ENCODE data around the gene SCUBE3. TPM values are rescaled to one million over a fixed set of nuclear protein-coding genes. Genes with fewer than 3 reads are reported as not detected.
A peak's percentile ranks its signal among the peaks of the same experiment; 100 is the strongest.

Gene SCUBE3
- total RNA-seq, 2 experiments from 2014 or later = not detected

- no peaks in the 10 kb centered on the region for H3K9me3 Mint-ChIP-seq
- no peak overlapping the region for H3K4me3 Mint-ChIP-seq
- peaks cover 2% of the 10 kb centered on the region for H3K36me3 Mint-ChIP-seq (ENCODE audit: low read depth)
- CTCF ChIA-PET = interaction anchor here (0.6 to 5.7 kb wide), 48 partner anchors 9 to 1089 kb away, joined by 3 to 77 read pairs (median 4); partner anchors contain the start of genes ANKS1A, TCP11 and ZNF76
- no peak overlapping the region for H3K27ac Mint-ChIP-seq
- DNase-seq (peak; percentile 84), ATAC-seq (peak; percentile 95)
- POLR2A ChIA-PET = interaction anchor here (0.6 to 1.6 kb wide), 5 partner anchors 93 to 763 kb away, joined by 3 read pairs; partner anchors contain the start of gene TAF11
- intact Hi-C loops (cut with micrococcal nuclease) = loop anchor here (5.0 kb wide), 1 partner anchor 99 kb away; the partner anchor contains the start of gene TCP11
- TF ChIP-seq CTCF (IDR thresholded peaks at IDR 0.05) = peak; percentile 98
- no peaks in the 10 kb centered on the region for H3K4me1 Mint-ChIP-seq (ENCODE audit: low read depth)
- no peaks in the 10 kb centered on the region for H3K27me3 Mint-ChIP-seq
Observed at GRCh38 chr6:35240838-35241801, 27.4 kb downstream of the SCUBE3 start.

GRCh38 chr6:35242486-35242885 lies 28.7 kb downstream of the SCUBE3 start:
- ATAC-seq (no peak), DNase-seq (no peak)
- intact Hi-C loops (cut with micrococcal nuclease) = loop anchor here (5.0 kb wide), 1 partner anchor 100 kb away; the partner anchor contains the start of gene TCP11
- ChIA-PET CTCF (interaction anchor here (1.2 to 5.7 kb wide), 8 partner anchors 7 to 782 kb away, joined by 3 to 77 read pairs (median 48); partner anchors contain the start of gene ZNF76), POLR2A (no interaction called here)
- Mint-ChIP-seq H3K4me1 (ENCODE audit: low read depth) (no peaks in the 10 kb centered on the region), H3K27ac (no peak overlapping the region), H3K9me3 (no peaks in the 10 kb centered on the region), H3K36me3 (ENCODE audit: low read depth) (peaks cover 2% of the 10 kb centered on the region), H3K4me3 (no peak overlapping the region), H3K27me3 (no peaks in the 10 kb centered on the region)
- TF ChIP-seq CTCF (IDR thresholded peaks at IDR 0.05) = no peak

GRCh38 chr6:35242906-35243305 lies 29.1 kb downstream of the SCUBE3 start:
- H3K9me3 Mint-ChIP-seq = no peaks in the 10 kb centered on the region
- H3K4me1 Mint-ChIP-seq (ENCODE audit: low read depth) = peaks cover 4% of the 10 kb centered on the region
- no peaks in the 10 kb centered on the region for H3K27me3 Mint-ChIP-seq
- intact Hi-C loops (cut with micrococcal nuclease) = loop anchor here (5.0 kb wide), 1 partner anchor 101 kb away; the partner anchor contains the start of gene TCP11
- no peak for TF ChIP-seq CTCF (IDR thresholded peaks at IDR 0.05)
- peaks cover 2% of the 10 kb centered on the region for H3K36me3 Mint-ChIP-seq (ENCODE audit: low read depth)
- CTCF ChIA-PET = interaction anchor here (3.1 to 5.7 kb wide), 4 partner anchors 14 to 144 kb away, joined by 10 to 74 read pairs (median 63); partner anchors contain the start of gene ZNF76
- ATAC-seq (no peak), DNase-seq (no peak)
- H3K27ac Mint-ChIP-seq = no peak overlapping the region
- no peak overlapping the region for H3K4me3 Mint-ChIP-seq
- POLR2A ChIA-PET = no interaction called here

- Mint-ChIP-seq H3K9me3 (no peaks in the 10 kb centered on the region), H3K27me3 (no peaks in the 10 kb centered on the region), H3K36me3 (ENCODE audit: low read depth) (peaks cover 2% of the 10 kb centered on the region), H3K27ac (no peak overlapping the region), H3K4me1 (ENCODE audit: low read depth) (peaks cover 7% of the 10 kb centered on the region), H3K4me3 (no peak overlapping the region)
- intact Hi-C loops (cut with micrococcal nuclease) = loop anchor here (5.0 kb wide), 1 partner anchor 101 kb away; the partner anchor contains the start of gene TCP11
- no peak for TF ChIP-seq CTCF (IDR thresholded peaks at IDR 0.05)
- DNase-seq = no peak
- ChIA-PET POLR2A (no interaction called here), CTCF (interaction anchor here (3.1 to 4.3 kb wide), 2 partner anchors 15 to 145 kb away, joined by 10 to 74 read pairs; no protein-coding TSS in a partner anchor)
- no peak for ATAC-seq
Observed at GRCh38 chr6:35243386-35243958, 29.7 kb downstream of the SCUBE3 start.

Data from activated CD8-positive, alpha-beta T cell treated with anti-CD3 and anti-CD28 coated beads for 36 hours (primary cell).